GM21447 (cell line): ENCODE results near the gene ISOC2.

ENCODE experiments used
- ATAC-seq: cut with Tn5 transposase; IDR thresholded peaks from one replicate; pipeline ENCODE4 v1.9.1; 2021; ENCODE audit not compliant: unreplicated experiment

Gene ISOC2

GRCh38 chr19:55490478-55491432 is 29.3 kb upstream of the ISOC2 start:
- no peak for ATAC-seq

DNA sequence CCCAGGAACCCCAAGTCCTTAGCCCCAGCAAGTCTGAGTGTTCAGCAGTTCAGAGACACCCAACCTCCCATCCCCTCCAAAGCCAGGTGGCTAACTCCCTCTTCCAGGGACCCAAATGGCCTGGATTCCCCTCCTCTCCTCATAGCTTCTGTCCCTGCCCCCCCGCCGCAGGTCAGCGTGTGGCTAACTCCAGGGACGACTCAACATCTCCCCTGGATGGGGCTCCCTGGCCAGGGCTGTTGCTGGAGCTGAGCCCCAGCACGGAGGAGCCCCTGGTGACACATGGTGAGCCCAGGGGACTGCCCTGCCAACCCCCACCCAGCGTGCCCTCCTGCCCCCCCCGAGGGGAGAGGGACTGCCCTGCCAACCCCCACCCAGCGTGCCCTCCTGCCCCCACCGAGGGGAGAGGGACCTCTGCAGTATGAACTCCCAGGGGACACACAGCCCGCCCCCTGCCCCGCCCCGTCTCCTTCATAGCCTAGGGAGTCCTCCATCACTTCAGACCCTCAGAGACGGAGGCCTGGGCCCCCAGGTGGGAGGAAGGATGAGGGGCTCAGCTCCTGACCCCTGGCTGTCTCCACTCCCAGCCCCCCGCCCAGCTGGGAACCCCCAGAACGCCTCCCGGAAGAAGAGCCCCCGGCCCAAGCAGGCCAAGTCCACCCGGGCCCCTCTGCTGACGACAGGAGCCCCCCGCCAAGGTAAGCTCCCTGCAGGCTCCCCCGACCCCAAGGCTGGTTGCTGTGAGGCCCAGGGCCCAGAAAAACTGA is 28.5 kb upstream of the ISOC2 start:
- ATAC-seq = no peak

GRCh38 chr19:55488986-55489710 is 27.7 kb upstream of the ISOC2 start:
- ATAC-seq = no peak

- ATAC-seq = no peak
These were observed 26.7 kb upstream of the ISOC2 start, which contains the start of gene SSC5D for GRCh38 chr19:55487924-55488687. SSC5D (plus strand) TSS chr19:55488436; CDS start chr19:55488590, 154 bp downstream.

DNA sequence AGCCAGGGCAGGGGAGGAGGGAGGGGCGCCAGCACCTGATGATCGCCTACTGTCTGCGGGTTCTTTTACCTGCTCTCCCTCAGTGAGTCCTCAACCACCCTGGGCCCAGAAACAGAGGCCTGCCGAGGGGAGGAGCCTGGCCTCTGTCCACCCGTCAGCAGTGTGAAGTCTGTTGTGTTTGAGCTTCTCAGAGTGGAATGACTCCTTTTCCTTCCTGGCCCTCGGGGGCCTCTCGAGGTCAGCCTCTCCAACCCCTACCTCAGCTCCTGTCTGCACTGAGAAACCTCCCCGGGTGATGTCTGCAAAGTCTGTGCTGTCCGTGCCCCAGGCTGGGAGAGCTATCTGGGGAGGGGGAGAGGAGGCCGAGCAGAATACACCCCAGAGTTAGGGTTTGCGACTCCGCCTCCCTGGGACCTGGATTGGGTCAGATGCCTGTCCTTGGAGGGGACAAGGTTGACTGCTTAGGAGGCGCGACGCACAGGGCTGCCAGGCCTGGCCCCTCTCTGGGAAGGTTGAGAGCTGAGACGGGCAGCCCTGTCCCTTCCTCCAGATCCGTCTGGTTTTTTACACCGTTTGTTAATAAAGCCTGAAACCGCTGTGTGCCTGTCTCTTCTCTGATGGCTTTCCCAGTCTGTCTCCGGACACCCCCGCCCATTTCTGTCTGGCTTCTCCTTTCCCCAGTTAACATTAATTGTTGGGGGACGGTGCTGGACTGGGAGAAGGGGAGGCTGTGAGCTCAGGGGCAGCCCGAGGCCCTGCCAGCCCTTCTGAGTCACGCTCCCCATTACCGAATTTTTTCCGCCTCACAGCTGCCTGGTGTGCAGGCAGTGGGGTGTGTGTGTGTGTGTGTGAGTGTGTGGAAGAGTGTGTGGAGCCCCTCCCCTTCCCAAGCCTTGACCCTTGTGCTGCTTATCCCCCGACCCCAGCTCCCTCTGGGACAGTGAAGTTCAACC is 25.8 kb upstream of the ISOC2 start:
- ATAC-seq = no peak

DNA sequence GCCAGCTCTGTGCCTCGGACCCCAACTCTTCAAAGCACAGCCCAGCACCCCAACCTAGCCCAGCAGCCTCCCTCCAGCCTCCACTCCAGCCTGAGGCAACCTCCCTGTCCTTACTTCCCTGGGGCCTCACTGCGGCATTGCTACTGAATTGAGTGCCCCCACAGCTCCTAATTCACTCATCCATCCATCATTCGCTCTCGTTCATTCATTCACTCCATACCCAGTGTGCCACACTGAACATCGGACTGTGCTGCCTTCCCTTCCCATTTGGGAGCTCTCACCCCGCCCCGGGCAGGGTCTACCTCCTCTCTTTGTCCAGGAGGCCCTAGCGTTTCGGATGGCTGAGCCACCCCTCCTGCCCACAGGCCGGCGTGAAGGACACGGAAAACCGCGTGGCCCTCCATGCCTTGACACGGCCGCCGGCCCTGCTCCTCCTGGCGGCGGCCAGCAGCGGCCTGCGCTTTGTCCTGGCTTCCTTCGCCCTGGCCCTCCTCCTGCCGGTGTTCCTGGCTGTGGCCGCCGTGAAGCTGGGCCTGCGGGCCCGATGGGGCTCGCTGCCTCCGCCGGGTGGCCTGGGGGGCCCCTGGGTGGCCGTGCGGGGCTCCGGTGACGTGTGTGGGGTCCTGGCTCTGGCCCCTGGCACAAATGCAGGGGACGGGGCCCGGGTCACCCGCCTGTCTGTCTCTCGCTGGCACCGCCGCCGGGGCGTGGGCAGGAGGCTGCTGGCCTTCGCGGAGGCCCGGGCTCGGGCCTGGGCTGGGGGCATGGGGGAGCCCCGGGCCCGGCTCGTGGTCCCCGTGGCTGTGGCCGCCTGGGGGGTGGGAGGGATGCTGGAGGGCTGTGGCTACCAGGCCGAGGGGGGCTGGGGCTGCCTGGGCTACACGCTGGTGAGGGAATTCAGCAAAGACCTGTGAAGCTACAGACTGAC is 24.9 kb upstream of the ISOC2 start:
- ATAC-seq = no peak

DNA sequence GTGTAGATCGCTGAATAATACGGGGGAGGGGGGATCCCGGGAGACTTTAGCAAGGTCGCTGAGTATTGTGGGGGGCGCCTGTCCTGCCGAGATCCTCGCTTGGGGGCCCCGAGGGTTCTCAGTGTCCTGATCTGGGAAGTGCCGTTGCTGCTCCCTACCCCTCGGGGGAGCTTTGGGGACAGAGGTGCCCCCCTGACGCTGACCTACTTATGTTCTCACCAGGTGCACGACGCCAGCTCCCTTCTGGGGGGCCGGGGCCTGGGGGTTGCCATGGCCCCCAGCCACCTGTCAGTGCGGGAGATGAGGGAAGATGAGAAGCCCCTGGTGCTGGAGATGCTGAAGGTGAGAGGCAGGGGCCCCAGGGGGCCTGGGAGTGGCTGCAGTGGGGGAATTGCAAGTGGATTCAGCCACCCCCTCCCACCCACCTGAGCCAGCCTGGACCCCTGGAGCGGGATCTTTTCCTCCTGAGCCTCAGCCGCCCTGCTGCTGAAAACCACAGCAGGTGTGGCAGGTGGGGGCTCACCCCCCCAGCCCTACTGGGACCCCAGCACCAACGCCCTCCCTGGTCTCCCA is 24.1 kb upstream of the ISOC2 start:
- no peak for ATAC-seq

- ATAC-seq = no peak
These were observed 23.4 kb upstream of the ISOC2 start, which contains the start of gene NAT14 for GRCh38 chr19:55484593-55485438. NAT14 (plus strand) TSS chr19:55485188; CDS start chr19:55485709, 521 bp downstream.

DNA sequence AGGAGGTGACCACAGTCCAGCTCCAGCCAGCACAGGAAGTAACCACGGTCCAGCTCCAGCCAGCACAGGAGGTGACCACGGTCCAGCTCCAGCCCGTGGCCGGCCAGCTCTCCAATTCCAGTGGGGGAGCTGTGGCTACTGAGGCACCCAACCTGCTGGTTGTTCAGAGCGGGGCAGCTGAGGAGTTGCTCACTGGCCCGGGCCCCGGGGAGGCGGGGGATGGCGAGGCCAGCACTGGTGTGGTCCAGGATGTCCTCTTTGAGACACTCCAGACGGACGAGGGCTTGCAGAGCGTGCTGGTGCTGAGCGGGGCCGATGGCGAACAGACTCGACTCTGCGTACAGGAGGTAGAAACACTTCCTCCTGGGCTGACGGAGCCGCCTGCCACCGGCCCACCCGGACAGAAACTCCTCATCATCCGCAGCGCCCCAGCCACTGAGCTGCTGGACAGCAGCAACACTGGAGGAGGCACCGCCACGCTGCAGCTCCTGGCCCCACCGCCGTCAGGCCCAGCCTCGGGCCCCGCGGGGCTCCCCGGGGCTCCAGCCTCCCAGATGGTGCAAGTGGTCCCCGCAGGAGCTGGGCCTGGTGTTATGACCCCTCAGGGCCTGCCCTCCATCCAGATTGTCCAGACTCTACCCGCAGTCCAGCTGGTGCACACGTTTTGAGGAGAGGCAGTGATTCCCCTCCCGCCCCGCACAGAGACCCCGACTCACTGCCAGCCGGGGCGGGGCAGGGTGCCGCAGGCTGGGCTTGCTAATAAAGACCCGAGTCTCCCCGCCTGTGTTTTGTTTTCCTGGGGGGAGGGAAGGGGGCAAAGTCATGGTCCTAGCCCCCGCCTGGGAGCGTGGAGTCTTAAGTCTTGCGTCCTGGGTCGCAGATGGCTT is 22.5 kb upstream of the ISOC2 start:
- no peak for ATAC-seq

GRCh38 chr19:55482967-55483705 is 21.7 kb upstream of the ISOC2 start:
- no peak for ATAC-seq

DNA sequence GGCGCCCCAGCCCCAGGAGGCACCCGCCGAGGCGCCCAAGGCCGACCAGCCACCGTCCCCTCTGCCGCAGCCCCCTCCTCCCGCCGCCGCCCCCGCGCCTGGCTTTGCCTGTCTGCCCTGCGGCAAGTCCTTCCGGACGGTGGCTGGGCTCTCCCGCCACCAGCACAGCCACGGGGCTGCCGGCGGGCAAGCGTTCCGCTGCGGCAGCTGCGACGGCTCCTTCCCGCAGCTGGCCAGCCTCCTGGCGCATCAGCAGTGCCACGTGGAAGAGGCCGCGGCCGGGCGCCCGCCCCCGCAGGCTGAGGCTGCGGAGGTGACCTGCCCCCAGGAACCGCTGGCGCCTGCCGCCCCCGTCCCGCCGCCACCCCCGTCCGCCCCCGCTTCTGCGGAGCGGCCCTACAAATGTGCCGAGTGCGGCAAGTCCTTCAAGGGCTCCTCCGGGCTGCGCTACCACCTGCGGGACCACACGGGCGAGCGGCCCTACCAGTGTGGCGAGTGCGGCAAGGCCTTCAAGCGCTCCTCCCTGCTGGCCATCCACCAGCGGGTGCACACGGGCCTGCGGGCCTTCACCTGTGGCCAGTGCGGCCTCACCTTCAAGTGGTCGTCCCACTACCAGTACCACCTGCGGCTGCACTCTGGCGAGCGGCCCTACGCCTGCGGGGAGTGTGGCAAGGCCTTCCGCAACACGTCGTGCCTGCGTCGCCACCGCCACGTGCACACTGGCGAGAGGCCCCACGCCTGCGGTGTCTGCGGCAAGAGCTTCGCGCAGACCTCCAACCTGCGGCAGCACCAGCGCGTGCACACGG is 20.9 kb upstream of the ISOC2 start:
- ATAC-seq = no peak

DNA sequence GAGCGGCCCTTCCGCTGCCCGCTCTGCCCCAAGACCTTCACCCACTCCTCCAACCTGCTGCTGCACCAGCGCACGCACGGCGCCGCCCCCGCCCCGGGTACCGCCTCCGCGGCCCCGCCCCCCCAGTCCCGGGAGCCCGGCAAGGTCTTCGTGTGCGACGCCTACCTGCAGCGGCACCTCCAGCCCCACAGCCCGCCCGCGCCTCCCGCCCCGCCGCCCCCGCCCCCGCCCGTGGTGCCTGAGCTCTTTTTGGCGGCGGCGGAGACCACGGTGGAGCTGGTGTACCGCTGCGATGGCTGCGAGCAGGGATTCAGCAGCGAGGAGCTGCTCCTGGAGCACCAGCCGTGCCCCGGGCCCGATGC is 20.3 kb upstream of the ISOC2 start:
- no peak for ATAC-seq

DNA sequence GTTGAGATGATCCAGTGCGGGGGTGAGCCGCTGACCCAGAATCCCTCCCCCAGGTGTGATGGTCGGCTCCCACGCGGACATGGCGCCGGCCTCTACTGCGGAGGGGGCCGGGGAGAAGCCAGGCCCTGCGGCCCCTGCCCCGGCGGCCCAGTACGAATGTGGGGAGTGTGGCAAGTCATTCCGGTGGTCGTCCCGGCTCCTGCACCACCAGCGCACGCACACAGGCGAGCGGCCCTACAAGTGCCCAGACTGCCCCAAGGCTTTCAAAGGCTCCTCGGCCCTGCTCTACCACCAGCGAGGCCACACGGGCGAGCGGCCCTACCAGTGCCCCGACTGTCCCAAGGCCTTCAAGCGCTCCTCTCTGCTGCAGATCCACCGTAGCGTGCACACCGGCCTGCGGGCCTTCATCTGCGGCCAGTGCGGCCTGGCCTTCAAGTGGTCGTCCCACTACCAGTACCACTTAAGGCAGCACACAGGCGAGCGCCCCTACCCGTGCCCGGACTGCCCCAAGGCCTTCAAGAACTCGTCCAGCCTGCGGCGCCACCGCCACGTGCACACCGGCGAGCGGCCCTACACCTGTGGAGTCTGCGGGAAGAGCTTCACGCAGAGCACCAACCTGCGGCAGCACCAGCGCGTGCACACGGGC is 19.8 kb upstream of the ISOC2 start:
- ATAC-seq = no peak
